Activated CD4-positive, alpha-beta T cell treated with anti-CD3 and anti-CD28 coated beads, Interleukin-2, Interleukin-4, amounts not matched to agents 100 ng/mL and 50 ng/mL, durations not matched to agents 16 hours and 8 hours (primary cell): ENCODE measurements around the gene AP3D1.

ENCODE experiments used
- DNase-seq: peaks from one replicate; pipeline ENCODE4 v3.0.0-alpha.2; 2020; ENCODE audit warnings: low spot score

AP3D1 gene

GRCh38 chr19:2181633-2181997, 30.2 kb upstream of the AP3D1 start:
- no peak for DNase-seq

GRCh38 chr19:2180881-2181632, 29.7 kb upstream of the AP3D1 start:
- DNase-seq = no peak

GRCh38 chr19:2180114-2180513, 28.7 kb upstream of the AP3D1 start:
- DNase-seq = no peak

- DNase-seq = no peak
Measured at GRCh38 chr19:2179095-2179494, 27.7 kb upstream of the AP3D1 start.

- no peak for DNase-seq
Measured at GRCh38 chr19:2176337-2176994, 25.1 kb upstream of the AP3D1 start.

- no peak for DNase-seq
Measured at GRCh38 chr19:2175742-2176141, 24.4 kb upstream of the AP3D1 start.

GRCh38 chr19:2173767-2174577, 22.6 kb upstream of the AP3D1 start:
- DNase-seq = no peak

GRCh38 chr19:2173388-2173766, 22.0 kb upstream of the AP3D1 start:
- DNase-seq = no peak

GRCh38 chr19:2171349-2172145, 20.2 kb upstream of the AP3D1 start:
- peak; percentile 36 for DNase-seq

GRCh38 chr19:2170987-2171348, 19.6 kb upstream of the AP3D1 start:
- no peak for DNase-seq

GRCh38 chr19:2170219-2170618, 18.9 kb upstream of the AP3D1 start:
- no peak for DNase-seq

- DNase-seq = peak; percentile 72
Measured at GRCh38 chr19:2168619-2169424, 17.5 kb upstream of the AP3D1 start.

GRCh38 chr19:2167896-2168618, 16.7 kb upstream of the AP3D1 start:
- peak; percentile 20 for DNase-seq

GRCh38 chr19:2166741-2167738, 15.7 kb upstream of the AP3D1 start:
- no peak for DNase-seq

- peak; percentile 15 for DNase-seq
Measured at GRCh38 chr19:2164020-2164998, 12.9 kb upstream of the AP3D1 start.

- DNase-seq = no peak
Measured at GRCh38 chr19:2160379-2160778, 9.0 kb upstream of the AP3D1 start.

- no peak for DNase-seq
Measured at GRCh38 chr19:2157452-2157851, 6.1 kb upstream of the AP3D1 start.

- DNase-seq = no peak
Measured at GRCh38 chr19:2154587-2155075, 3.3 kb upstream of the AP3D1 start.
